Lower leg skin (tissue), 3 donors: ENCODE data around the gene BMP2.

ENCODE experiments used
- CTCF ChIP-seq, 3 donors: fragments of 450-650 bp; IDR thresholded peaks; one replicate each; pipeline ENCODE4 v1.5.1; 2016; ENCODE audit warnings: antibody characterized with exemption in 3 of 3, mild to moderate bottlenecking in 3 of 3, moderate library complexity in 2 of 3
- POLR2A ChIP-seq, 2 donors: fragments of 450-650 bp; IDR thresholded peaks; one replicate each; pipeline ENCODE4 v1.6.1; 2016 to 2017; ENCODE audit warnings: antibody characterized with exemption in 2 of 2, mild to moderate bottlenecking in 1 of 2, moderate library complexity in 1 of 2

GRCh38 chr20:6719369-6719721 is 48.1 kb upstream of the BMP2 start:
- TF ChIP-seq CTCF (IDR thresholded peaks at IDR 0.05) = no peak
- TF ChIP-seq POLR2A (IDR thresholded peaks at IDR 0.05) = no peak
